GM08714 (cell line): ENCODE data around the gene TMEM74B.
"Not testable (repeated sequence)": the region's sequence is repeated elsewhere in the genome, so short reads cannot be mapped to it uniquely, and the experiment has no call there.

Experiments used
- H3K4me3 ChIP-seq: fragments of 200-500 bp; sonication (Bioruptor generic); 2 replicates; pipeline ENCODE4 v1.5.1; 2014; ENCODE audit warnings: mild to moderate bottlenecking, low read length, inconsistent platforms
- ZNF274 ChIP-seq: IDR thresholded peaks from 2 replicates; pipeline ENCODE4 v1.6.1; 2012; ENCODE audit warnings: mild to moderate bottlenecking, low read depth, low read length

The TMEM74B gene

DNA sequence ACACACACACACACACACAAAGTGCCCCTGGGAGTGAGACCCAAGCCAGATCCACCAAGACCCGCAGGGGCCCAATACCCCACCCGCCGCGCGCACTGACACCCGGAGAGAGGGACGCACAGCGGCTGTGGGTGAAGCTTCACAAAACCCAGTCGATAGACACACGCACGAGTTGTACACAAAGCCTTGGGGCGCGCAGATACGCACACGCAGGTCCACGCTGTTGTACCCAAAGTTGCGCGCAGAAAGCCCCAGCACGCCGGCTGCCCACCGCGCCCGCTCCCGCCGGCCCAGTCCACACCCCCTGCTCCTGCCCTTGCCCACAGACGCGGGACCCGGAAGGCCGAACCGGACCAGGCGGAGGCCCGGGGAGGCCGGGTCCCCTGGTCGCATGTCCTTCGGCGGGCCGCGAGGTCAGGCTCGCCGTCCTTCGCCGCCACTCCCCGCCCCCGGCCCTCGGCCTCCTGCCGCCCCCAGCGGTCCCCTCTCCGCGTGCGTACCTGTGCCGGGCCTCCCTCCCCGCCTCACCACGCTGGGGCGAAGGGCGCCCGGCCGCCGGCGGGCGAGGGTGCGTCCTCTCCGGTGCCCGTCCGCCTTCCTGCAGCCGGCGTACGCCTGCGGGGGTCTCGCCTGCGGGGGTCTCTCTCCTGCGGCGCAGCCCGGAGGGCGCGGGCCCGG is at the start of gene TMEM74B:
TMEM74B (minus strand) TSS at position 344 of the 678 bp plus-strand sequence. CDS start 1,180 bp downstream, outside the sequence.
- TF ChIP-seq ZNF274, result no peak
- H3K4me3 ChIP-seq, result peak within 1 kb of the TSS; percentile 13; the same call in 1 of the 2 replicates

DNA sequence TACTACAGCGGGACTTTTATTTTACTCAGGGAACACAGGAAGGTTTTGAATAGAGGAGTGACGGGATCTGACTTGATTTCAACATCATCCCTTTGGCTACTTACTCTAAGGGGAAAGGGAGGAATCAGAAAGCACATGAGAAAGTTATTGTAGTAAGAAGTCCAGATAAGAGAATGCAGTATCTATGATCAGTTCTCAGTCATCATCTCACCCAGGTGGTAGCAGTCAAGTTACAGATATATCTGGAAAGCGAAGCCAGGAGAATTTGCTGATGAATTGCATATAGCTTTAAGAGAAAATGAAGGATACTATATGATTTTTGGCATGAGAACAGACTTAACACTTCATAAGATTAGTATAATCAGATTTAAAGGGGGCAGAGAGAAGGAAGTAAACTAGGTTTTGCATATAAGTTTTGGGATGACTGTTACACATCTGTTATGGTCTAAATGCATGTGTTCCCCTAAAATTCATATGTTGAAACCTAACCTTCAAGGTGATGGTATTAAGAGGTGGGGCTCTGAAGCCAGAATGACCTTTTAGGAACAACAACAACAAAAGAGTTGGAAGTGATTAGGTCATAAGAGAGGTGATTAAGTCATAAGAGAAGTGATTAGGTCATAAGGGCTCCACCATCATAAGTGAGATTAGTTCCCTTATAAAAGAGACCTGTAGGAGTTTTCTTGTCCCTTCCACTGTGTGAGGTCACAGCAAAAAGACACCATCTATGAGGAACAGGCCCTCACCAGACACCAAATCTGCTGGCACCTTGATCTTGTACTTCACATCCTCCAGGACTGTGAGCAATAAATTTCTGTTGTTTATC is 47.7 kb upstream of the TMEM74B start:
- TF ChIP-seq ZNF274, result no peak
- H3K4me3 ChIP-seq, result no peak overlapping the region

DNA sequence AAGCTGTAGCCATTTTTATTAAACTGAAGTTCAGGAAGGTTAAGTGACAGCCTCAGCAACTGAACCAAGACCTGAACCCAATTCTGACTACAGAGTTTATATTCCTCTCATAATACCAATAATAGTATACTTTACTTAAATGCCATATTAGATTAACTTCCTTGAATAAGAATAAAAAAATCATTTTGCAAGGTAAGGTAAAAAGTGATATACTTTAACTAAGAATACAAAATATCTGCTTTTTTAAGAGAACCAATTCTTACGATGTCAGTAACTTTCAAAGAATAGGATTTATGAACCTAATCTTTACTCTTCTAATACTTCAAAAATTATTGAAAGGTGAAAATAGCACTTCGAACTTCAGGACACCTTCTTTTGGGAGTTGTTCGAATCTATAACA is 44.8 kb upstream of the TMEM74B start:
- TF ChIP-seq ZNF274, result no peak

DNA sequence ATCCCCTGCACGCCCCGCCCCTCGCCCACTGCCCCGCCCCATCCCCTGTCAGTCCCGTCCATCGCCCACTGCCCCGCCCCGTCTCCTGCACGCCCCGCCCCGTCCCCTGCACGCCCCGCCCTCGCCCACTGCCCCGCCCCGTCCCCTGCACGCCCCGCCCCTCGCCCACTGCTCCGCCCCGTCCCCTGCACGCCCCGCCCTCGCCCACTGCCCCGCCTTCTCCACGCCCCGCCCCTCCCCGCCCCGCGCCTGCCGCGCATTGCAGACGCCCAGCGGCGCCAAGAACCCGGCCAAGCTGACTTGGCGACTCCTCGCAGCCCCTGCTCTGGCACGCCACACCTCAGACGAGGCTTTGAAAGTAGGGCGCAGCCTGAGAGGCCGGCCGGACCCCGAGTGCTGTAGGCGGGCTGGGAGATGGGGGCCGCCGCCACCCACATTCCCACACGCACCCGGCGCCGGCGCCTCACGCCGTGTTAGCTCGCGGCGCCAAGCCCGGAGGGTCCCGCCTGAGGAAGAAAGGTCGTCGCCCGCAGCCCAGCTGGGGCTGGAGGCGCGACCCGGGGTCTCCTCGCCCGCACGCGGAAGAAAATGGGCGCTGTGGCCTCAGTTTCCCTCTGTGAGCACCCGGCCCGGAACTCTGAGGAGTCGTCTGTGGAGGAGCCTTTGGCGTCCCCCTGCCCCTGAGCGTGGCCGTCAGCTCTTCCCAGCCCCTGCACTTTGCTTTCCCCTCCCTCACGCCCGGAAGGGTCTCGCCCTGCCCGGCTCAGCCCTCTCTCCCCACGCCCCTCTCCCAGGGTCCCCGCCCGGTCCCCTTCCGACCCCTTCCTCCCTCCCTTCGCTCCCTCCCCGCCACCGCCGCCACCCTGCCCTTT is 41.2 kb upstream of the TMEM74B start, which contains the start of gene RAD21L1:
RAD21L1 (plus strand) TSS at position 262 of the 872 bp plus-strand sequence. CDS start 2,410 bp downstream, outside the sequence.
- H3K4me3 ChIP-seq, result peak within 1 kb of the TSS; percentile 62
- no peak for TF ChIP-seq ZNF274

More for the DNA sequence above, 44.8 kb upstream of the TMEM74B start:
- no peak overlapping the region for H3K4me3 ChIP-seq

DNA sequence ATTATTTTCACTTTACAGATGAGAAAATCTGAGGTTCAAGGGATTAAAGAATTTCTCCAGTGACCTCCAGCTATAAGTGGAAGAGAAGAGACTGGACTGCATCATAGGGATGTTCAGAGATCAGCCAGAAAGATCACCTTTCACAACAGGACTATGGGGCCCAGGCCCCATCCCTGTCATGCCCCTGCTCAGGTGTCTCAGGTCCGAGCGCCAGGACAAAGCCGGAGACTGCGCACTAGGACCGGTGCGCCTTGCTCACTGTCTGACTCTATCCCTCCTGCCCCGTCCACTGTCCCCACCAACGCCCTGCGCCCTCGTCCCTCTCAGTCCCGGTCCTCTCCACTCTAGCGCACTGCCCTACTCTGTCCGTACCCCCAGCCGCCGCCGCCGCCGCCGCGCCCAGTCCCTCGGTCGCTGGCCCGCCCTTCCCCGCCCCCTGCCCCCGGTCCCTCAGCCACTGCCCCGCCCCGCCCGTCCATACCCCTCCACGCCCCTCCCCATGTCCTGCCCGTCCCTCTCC is 40.5 kb upstream of the TMEM74B start:
- TF ChIP-seq ZNF274, result no peak
- H3K4me3 ChIP-seq, result no peak overlapping the region

DNA sequence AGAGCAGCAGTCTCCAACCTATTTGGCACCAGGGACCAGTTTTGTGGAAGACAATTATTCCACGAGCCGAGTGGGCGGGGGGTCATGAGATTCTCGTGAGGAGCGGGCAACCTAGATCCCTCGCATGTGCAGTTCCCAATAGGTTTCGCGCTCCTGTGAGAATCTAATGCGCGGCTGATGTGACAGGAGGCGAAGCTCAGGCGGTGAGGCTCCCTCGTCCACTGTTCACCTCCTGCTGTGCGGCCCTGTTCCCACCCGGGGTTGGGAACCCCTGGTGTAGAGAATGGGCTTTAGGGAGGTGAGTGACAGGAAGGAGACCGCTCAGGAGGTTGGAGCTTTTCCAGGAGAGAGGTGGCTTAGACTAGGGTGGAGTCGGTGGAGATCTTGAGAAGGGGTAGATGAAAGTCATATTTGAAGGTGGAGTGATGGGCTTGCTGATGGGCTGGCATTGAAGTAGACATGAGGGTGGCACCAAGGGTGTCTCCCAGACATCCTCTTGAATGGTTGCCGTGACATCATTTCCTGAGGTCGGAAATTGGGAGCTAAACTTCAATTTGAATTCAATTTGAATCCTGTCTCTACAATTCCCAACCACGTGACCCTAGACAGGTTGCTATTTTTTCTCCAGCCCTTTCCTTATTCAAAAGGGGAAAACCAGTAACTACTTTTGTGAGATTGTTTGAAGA is 39.6 kb upstream of the TMEM74B start:
- no peak for TF ChIP-seq ZNF274
- no peak overlapping the region for H3K4me3 ChIP-seq

DNA sequence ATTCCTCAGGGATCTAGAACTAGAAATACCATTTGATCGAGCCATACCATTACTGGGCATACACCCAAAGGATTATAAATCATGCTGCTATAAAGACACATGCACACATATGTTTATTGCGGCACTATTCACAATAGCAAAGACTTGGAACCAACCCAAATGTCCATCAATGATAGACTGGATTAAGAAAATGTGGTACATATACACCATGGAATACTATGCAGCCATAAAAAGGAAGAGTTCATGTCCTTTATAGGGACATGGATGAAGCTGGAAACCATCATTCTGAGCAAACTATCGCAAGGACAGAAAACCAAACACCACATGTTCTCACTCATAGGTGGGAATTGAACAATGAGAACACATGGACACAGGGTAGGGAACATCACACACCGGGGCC is 38.0 kb upstream of the TMEM74B start:
- H3K4me3 ChIP-seq, result not testable (repeated sequence)

DNA sequence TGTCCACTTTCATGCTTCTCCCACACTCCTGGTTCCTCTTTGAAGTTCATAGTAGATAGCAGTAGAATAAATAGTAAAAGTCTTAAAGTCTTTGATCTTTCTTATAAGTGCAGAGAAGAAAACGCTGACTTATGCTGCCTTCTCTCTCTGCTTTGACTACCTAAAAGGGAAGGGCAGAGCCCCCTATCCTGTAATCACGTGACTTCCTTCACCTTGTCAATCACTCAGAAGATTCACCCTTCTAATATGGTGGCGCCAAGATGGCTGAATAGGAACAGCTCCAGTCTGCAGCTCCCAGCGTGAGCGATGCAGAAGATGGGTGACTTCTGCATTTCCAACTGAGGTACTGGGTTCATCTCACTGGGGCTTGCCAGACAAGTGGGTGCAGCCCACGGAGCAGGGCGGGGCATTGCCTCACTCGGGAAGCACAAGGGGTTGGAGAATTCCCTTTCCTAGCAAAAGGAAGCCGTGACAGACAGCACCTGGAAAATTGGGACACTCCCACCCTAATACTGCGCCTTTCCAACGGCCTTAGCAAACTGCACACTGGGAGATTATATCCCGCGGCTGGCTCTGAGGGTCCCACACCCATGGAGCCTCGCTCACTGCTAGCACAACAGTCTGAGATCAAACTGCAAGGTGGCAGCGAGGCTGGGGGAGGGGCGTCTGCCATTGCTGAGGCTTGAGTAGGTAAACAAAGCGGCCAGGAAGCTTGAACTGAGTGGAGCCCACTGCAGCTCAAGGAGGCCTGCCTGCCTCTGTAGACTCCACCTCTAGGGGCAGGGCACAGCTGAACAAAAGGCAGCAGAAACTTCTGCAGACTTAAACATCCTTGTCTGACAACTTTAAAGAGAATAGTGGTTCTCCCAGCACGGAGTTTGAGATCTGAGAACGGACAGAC is 32.0 kb upstream of the TMEM74B start:
- H3K4me3 ChIP-seq, result not testable (repeated sequence)

DNA sequence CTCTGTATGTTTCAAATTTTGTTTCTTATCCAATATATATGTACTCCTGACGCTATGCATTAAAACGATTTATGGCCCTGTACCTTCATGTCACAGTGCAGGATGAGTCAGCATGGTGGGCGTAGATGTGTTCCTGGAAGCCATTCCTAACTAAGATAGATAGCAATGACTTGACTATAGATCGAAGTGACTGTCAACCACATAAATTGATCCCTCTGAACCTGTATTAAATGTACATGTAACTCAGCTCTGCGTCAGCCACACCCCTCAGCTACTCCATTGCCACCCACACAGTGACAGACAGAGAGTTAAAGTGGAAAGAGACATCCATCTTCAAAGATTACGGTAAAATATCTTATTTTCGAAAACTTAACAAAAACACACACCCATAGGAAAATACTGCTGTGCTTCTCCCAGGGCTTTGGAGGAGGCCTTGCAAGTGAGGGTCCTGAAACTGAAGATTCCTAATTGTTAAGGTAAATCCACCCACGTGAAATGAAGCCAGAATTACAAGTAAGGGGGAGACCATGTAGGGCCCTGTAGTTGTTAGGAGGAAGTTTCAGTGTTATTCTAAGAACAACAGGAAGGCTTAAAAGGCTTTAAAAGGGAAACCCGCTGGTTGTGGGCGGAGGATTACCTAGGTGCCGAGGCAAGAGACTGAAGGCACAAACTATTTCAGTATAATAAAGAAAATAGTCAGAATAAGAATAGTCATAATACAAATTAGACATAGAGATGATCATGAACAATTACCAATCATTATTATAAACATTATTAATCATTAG is 30.8 kb upstream of the TMEM74B start:
- TF ChIP-seq ZNF274, result no peak
- no peak overlapping the region for H3K4me3 ChIP-seq

DNA sequence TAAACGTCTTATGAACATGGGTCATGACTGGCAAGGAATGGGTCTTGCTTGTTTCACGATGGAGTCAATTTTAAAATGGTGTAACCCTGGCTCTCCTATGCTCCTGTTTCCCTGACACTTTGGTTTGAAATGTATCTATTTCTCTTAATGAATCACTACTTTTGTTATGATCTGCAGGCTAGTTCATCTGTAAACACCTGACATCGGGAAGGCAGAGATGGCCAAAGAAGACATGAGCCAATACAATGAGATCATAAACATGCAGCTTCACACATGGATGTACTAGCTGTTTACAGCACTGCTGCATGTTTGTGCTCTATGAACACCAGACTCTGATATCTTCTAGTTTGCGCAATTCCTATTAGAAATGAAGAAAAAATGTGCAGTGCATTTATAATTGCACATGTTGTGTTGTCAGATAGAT is 30.1 kb upstream of the TMEM74B start:
- no peak for TF ChIP-seq ZNF274
- H3K4me3 ChIP-seq, result no peak overlapping the region

DNA sequence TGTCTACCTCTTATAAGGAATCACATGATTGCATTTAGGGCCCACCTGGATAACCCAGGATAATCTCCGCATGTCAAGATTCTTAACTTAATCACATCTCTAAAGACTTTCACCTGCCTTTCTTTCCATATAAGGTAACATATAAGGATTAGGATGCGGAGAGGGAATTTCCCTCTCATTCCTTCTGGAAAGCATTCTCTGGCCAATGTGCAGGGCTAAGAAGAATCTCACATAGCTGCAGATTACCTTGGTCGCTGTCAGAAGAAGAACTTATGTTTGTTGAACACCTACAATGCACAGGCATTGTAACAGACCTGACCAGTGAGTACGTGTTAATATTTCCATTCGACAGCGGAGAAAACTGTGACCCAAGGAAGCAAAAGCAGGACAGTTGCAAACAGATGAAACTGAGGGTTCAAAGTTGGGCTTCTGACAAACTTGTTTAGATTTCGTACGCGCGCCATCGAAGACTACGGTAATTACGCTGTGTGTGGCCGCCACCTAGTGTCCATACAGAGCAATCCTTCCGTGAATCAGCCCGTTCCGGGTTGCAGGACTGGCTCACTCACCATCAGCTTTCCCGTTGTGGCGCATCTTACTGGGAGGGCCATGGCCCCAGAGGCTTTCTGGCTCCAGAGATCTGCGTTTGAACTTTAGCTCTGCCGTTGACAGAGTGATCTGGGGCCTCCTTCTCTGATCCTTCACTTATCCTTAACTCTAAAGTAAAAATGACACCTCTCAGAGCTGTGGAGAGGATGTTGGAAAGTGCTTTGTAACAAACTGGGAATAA is 28.0 kb upstream of the TMEM74B start:
- H3K4me3 ChIP-seq, result no peak overlapping the region
- TF ChIP-seq ZNF274, result no peak
